ENCODE results near the gene CEP112.
"Not testable (repeated sequence)": the region's sequence is repeated elsewhere in the genome, so short reads cannot be mapped to it uniquely, and the experiment has no call there.

Gene CEP112

DNA sequence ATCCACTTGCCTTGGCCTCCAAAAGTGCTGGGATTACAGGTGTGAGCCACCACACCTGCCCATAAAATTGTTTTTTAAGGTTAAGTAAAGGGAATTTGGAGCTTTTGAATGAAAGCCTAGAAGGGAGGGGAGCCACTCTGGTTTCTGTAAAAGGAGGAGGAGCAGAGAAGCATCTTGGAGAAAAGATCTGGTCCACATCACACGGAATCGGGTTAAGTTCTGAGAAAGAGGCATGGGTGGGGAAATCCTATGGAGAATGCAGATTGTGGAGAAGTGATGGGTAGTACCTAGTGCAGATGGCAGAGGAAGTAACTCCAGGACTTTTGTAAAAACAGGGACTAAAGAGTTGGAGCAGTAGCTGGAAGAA lies 18.3 kb upstream of the CEP112 start:
- no peak for DNase-seq

DNA sequence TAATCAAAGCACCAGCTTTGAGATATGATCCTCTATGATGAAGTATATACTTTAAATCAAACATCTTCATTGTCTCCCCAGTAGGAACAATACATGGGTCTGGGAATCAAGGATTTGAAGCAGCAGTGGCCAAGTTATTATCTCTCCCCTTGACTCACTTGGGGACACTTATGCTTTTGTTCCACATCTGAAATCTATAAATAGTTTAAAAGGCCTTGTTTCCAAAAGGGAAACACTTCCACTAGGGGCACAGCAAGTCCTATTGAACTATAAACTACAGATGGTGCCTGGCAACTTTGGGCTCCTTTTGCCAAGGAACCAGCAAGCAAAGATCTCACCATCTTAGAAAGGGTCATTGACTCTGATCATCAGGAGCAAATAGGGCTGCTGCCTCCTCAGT lies 16.0 kb upstream of the CEP112 start:
- DNase-seq = no peak

DNA sequence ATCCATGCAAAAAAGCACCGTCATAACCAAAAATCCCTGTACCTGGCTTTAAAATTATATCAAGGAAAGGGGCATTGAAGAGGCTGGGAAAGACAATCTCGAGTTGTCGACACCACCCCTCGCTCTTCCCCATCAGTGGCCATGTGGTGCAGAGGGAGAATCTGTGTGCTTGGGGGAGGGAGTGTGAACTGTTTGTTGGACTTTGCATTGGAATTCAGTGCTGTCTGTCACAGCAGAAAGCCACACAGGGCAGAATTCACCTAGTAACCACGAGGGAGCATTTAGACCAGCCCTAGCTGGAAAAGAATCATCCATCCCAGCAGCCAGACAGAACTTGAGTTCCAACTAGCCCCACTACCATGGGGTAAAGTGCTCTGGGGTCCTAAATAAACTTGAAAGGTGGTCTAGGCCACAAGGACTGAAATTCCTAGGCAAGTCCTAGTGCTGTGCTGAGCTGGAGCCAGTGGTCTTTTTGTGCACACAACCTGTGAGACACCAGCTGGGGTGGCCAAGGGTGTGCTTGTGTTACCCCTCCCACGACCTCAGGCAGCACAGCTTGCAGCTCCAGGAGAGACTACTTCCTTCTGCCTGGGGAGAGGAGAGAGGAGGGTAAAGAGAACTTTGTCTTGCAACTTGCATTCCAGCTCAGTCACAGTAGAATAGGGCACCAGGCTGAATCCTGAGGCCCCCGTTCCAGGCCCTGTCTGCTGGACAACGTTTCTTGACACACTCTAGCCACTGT lies 11.5 kb upstream of the CEP112 start:
- DNase-seq = no peak

DNA sequence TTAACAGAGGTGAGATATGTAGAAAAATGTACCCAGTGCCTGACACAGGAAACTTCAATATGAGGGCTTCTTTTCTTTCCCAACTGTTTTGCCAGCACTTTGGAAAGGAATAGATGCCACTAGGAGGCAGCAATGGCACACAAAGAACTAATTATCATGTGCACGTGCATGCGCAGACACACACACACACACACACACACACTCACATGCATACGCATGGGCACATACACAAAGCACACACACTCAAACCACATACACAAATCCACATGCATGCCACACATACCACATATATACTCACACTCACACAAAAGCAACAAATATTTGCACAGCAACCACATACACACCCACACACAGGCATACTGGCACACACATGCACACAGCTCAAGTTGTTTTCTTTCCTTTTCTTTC lies 8.8 kb upstream of the CEP112 start:
- DNase-seq = no peak

DNA sequence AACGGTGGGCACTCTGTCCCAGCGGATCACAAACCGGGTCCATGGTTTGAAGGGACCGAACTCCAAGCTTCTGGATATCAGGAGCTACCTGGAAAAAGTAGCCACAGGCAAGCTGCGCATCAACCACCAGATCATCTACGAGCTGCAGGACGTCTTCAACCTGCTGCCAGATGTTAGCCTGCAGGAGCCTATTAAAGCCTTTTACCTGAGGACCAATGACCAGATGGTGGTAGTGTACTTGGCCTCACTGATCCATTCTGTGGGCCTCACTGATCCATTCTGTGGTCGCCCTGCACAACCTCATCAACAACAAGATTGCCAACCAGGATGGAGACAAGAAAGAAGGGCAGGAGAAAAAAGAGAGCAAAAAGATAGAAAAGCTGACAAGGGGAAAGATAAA lies 6.3 kb upstream of the CEP112 start:
- DNase-seq = no peak

DNA sequence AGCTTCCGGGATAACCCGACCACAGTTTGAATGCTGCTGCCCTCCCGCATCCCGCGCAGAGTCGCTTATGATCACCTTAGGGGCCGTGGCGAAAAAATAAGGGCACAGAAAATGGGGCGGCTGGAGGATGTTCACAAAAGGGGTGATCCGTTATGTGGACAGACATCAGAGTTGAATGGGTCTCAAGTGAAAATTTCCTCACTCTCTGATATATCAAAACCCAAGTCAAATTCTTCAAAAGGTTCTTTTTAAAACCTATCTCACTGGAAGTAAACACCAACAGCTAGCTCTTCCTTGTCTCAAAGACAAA lies 400 bp upstream of the CEP112 start:
- no peak for DNase-seq

DNA sequence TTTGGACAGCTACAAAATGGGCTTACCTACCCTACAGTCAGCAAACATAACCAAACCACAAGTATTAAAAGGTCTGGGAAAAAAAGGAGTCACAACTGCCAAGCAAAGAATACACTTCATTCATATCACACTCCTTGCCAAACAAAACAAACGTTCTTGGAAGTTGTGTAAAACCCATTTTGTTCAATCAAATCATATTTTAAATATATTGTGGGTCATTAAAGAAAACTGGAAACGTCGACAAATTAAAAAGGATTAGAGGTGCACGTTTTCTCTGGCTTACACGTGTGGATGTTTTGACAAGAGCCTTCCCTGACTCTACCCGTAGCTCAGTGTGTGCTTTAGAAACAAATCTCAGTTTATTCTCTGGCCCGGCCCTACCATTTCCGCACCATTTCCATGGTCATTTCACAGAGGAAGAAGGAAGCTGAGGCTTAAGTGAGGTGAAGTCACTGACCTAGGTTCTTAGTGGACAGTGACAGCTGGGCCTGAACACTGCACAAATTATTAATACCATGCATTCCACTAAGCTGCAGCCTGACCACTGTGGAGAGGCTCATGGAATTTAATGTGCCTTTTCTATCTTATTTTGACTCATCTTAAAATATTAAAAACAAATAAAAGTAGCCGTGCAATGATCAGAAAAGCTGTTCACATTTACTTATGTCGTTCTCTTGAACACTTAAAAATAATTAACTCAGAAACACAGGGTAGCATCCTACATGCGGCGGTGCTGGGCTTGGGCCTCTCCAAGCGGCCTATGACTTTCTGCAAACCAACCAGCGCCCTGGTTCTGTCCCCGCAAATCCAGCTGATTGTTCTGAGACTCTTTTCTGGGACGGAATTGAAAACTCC lies 968 bp downstream of the CEP112 start:
- no peak for DNase-seq

DNA sequence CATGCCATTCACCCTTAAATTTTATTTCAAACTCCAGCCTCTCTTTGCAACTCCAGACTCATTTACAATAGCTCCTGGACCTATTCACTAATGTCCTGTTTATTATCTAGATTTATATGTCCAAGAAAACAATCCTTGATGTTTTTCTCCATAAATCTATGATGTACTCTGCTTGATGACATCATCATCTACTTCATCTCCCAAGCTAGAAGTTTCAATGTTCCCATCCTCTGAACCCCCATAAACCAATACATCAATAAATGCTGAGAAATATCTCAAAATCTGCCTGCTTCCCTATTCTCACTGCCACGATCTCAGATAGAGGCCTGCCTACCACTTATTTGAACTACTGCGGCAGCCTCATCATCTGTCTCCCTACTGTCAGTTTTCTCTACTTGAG lies 4.2 kb downstream of the CEP112 start:
- DNase-seq = no peak

DNA sequence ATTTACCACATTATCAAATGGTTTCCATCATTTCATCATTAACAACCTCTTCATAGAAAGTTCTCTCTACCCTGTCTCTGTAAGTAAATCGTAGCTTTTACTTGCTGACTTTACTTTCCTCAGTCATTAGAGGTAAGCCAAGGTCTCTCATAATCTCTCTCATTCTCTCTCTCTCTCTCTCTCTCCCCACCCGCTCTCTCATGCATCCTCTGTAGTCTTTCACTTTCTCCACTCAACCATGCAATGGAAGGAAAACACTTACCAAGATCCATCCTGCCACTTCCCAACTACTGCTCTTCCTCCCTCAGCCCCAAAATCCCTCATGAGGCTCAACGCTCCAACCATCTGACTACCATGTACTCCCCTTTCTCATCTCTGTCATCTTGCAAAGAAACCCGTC lies 6.1 kb downstream of the CEP112 start:
- DNase-seq = no peak

DNA sequence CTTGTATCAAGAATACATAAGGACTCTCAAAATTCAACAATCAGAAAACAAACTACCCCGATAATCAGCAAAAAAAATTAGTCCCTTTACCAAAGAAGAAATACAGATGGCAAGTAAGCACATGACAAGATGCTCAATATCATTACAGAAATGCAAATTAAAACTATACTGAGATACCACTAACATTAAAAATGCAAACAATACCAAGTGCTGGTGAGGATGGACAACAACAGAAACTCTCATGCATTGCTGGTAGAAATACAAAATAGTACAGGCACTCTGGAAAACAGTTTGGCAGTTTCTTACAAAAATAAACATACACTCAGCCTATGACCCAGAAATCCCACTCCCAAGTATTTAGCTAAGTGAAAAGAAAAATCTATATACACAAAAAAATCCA lies 7.5 kb downstream of the CEP112 start:
- DNase-seq = no peak

DNA sequence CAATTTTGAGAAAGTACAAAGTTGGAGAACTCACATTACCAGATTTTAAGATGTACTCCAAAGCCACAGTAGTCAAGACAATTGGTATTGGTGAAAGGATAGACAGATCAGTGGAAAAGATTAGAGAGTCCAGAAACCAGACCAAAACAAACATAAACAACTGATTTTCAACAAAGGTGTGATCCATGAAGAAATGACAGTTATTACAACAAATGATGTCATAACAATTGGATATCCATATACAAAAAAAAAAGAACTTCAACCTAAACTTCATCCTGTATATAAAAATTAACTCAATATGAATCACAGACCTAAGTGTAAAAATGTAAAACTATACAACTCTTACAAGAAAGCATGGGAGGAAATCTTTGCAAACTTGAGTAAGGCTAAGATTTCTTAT lies 8.4 kb downstream of the CEP112 start:
- DNase-seq = no peak

DNA sequence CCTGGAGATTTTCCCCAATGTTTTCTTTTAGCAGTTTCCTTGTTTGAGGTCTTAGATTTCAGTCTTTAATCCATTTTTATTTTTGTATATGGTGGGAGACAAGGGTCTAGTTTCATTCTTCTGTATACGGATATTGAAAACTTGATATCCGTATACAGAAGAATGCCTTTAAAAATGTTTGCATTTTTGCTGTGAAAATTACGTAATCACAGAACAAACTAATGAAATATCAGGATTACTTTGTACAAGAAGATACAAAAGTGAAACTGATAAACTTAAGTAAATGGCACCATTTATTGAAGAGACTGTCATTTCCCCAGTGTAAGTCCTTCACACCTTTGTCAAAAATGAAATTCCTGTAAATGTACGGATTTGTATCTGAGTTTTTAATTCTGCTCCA lies 13.3 kb downstream of the CEP112 start:
- no peak for DNase-seq

DNA sequence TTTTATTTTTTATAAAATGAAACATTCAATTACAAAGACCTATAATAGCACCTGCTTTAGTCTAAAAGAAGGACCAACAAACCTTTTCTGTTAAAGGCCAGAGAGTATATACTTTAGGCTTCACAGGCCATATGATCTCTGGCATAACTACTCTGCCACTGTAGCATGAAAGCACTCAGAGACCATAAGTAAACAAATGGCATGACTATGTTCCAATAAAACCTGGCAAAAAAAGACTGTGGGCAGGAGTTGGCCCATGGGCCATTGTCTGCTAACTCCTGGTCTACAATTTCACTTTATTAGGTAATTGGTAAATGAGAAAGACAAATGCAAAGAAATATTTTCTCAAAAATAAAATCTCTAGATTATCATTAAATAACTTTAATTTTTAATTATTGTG lies 14.9 kb downstream of the CEP112 start:
- no peak for DNase-seq

DNA sequence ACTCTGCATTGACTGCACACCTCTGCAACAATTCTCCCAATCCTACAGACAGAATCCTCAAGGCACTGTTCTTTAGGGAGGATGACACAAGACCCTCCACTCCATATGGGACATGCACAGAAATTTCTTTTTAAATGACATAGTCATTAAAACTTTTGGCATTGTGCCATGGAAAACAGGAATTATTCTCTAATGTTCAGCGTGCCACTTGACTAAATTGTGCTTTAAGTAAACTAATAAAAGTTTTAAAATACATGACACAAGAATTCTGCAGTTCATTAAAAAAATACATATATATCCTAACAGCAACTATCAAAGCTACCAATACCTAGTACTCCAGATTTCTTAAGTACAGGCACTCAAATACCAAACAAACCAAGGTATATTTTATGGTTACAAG lies 16.0 kb downstream of the CEP112 start:
- no peak for DNase-seq

DNA sequence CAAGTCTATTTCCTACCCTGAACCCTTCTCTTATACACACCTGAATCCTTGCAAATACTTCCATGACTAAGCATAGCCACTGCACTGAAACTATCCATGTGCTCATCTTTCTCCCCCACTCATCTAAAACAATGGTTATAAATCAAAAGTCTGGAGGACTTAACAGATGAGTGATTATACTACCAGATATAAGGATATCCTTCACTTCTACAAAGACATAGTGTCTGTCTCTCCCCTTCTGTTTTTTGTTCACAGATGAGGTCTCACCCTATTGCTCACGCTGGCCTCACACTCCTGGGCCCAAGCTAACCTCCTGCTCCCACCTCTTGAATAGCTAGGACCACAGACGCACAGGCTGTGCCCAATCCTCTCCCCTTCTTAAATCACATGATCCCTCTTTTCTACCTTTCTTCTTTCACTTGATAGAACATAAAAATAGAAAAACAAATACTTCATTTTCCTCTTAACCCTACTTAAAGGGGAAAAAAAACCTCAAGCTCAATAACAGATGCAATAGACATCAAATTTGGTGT lies 19.2 kb downstream of the CEP112 start:
- no peak for DNase-seq

DNA sequence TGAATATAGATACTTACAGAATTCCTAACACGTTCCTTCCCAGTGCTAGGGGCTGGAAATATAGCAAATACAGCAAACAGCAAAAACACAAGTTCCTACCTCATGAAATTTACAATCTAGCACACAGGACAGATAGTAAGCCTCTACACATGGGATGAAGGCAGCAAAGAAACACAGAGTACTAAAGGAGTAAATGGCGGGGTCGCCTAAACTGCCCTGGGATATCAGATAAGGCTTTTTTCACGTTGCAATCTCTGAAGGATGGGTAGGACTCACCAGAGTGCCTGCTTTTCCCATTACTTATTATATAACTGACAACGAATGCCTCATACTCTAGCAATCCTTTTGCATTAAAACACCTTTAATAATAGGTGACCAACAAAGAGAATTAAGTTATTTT lies 19.8 kb downstream of the CEP112 start:
- DNase-seq = no peak

DNA sequence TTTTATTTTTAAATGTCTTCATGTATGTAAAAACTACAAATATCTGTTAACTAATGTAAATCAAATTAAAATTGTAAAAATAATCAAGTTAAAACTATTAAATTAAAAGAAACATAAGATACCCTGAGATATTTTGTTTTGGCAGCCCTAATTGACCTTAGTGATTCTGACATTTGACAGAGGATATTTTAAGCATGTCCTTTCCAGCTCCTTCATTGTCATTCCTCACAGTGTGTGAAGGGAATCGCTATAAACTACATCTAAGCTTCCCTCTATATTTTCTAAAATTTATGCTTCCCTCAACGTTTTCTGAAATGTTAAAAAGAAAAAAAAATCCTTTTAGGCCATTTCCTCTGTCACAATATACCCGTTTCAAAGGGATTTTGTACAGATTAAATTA lies 20.2 kb downstream of the CEP112 start:
- no peak for DNase-seq

DNA sequence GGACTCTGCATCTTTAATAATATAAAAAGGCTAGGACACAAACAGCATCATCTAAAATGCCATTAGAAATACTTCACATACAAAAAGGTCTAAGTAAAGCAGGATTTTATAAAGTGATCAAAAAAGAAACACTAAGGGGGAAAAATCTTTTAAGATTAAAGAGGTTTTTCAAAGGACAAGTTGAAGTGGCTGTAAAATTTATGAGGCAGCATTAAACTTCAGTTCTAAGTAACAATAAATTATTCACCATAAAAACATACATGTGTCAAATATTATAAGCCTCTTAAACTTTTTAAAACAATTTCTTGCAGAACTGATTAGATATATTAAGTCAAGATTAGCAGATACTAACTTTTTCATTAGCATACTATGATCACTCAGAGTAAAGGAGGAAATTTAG lies 20.8 kb downstream of the CEP112 start:
- DNase-seq = no peak

DNA sequence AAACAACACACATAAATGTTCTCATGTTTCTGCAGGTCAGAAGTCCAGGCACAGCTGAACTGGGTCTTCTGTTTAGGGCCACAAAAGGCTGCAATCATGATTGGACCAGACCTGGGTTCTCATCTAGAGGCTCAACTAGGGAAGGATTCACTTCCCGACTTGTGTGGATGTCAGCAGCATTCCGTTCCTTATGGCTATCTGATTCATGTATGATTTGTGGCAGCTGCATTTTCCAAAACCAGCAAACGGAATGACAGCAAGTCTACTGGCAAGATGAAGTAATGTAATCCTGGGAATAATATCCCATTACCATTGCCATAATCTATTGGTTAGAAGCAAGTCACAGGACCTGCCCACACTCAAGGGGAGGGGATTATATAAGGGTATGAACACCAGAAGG lies 22.1 kb downstream of the CEP112 start:
- DNase-seq = no peak

DNA sequence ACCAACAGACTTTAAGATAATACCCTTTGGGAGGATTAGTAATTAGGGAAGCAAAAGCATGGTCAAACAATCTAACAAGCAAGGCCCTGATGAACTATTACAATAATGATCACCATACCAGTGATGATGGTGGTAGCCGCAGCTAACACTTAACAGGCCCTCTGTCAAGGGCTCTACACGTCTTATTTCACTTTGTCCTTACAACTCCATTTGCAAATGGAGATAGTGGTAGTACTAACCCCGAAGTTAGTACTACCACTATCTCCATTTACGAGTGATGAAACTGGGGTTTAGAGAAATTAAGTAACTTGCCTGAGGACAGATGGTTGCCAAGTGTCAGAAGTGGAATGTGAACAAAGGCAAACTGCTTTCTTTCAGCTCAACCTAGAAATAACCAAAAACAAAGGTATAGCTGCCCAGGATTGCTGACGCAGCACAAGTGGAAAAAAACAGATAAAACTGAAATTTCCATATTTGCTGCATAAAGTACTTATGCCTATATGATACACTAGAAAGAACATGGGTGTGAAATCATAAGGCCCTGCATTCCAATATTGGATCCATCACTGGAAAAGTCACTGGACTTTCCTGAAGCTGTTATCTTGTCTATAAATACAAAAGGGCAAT lies 24.6 kb downstream of the CEP112 start:
- DNase-seq = no peak

DNA sequence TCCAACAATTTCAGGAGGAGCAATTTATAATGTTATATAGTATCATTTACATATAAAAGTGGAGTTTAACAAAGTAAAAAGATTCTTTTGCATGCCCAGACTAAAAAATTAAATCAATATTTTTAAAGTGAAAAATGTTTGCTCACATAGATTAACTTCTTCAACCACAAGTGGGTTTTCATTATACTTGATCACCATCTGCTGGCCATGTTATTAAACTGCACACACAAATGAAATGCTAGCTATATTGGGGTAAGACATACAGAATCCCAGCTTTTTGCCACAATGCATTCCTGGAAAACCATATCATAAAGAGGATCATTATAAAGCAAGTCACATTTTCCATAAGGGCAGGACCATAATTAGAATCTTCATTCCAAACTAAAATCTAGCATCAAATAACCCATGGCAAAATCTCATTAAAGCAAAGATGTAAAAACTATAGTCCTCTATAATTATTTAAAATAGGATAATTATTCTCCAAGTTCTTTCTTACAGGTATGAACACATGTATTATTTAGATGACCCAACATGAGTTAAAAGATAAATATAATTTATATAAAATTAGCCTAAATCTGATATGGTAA lies 26.3 kb downstream of the CEP112 start:
- DNase-seq = no peak

DNA sequence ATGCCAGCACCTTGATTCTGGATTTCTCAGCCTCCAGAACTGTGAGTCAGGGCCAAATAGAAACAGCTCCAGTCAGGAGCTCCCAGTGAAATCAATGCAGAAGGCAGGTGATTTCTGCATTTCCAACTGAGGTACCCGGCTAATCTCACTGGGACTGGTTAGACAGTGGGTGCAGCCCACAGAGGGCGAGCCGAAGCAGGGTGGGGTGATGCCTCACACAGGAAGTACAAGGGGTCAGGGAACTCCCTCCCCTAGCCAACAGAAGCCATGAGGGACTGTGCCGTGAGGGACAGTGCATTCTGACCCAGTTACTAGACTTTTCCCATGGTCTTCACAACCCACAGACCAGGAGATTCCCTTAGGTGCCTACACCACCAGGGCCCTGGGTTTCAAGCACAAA lies 36.9 kb downstream of the CEP112 start:
- DNase-seq = not testable (repeated sequence)

DNA sequence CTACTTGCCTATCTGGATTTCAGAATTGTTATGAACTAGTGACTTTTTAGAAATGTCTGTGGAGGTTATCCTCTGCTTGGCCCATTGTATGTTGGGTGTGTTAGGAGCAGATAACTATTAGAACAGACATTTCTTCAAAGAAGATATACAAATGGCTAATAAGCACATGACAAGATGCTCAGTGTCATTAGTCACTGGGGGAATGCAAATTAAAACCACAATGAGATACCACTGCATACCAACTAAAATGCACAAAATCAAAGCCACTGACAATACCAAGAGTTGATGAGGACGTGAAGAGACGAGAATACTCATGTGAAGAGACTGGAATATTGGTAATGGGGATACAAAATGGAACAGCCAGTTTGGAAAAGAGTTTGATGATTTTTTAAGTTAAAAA lies 39.2 kb downstream of the CEP112 start:
- DNase-seq = no peak

DNA sequence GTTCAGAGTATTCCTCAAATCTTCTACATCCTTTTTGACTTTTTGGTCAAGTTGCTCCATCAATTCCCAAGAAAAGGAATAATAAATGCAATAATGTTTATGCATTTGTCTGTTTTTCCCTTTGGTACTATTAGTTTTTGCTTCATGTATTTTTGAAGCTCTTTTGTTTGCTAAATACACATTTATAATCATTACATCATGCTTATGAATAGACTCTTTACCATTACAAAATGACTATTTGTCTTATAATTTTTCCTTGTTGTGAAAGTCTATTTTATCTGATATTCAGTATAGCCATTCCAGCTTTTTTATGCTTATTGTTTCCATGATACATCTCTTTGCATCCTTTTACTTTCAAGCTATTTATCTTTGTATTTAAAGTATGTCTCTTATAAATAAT lies 41.2 kb downstream of the CEP112 start:
- no peak for DNase-seq

All from activated CD8-positive, alpha-beta memory T cell treated with anti-CD3 and anti-CD28 coated beads, Interleukin-2, amount 50 U/mL, for 4 hours (primary cell).